ENCODE data around the gene RETREG1.

DNA sequence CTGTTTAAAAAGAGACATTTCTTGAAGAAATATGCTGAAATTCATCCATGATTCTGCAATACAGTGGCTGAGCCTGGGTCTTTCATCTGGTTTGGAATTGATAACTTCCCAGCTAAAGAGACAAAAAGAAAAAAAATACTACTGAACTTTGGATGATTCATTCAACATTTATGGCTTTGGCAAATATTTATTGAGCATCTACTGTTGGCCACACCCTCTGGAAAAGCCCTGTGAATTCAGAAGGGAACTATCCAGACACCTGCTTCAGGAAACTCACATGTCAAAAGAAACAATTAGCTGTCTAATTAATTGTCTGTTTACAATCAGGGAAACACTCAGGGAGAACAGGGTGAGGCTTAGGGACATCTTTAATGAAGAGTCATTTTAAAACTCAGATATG lies 133.4 kb downstream of the RETREG1 start:
- TF ChIP-seq, protein P1, sequence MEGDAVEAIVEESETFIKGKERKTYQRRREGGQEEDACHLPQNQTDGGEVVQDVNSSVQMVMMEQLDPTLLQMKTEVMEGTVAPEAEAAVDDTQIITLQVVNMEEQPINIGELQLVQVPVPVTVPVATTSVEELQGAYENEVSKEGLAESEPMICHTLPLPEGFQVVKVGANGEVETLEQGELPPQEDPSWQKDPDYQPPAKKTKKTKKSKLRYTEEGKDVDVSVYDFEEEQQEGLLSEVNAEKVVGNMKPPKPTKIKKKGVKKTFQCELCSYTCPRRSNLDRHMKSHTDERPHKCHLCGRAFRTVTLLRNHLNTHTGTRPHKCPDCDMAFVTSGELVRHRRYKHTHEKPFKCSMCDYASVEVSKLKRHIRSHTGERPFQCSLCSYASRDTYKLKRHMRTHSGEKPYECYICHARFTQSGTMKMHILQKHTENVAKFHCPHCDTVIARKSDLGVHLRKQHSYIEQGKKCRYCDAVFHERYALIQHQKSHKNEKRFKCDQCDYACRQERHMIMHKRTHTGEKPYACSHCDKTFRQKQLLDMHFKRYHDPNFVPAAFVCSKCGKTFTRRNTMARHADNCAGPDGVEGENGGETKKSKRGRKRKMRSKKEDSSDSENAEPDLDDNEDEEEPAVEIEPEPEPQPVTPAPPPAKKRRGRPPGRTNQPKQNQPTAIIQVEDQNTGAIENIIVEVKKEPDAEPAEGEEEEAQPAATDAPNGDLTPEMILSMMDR (IDR thresholded peaks at IDR 0.05) = no peak
- no peak for TF ChIP-seq POLR2A (IDR thresholded peaks at IDR 0.05)

All from heart left ventricle (tissue), 13 donors.